Colonic mucosa (tissue), 4 donors: ENCODE data around the gene DIPK1B. TPM values are rescaled to one million over a fixed set of nuclear protein-coding genes. Genes with fewer than 3 reads are reported as not detected.
"Not testable (repeated sequence)": the region's sequence is repeated elsewhere in the genome, so short reads cannot be mapped to it uniquely, and the experiment has no call there.

Experiments
- DNase-seq: peaks from one replicate; pipeline ENCODE4 v3.0.0-alpha.2; 2020
- H3K27ac ChIP-seq: fragments of 200-600 bp; one replicate; pipeline ENCODE4 v1.8.0; 2021
- H3K27me3 ChIP-seq: fragments of 200-600 bp; one replicate; pipeline ENCODE4 v1.8.0; 2021
- H3K36me3 ChIP-seq: fragments of 200-600 bp; one replicate; pipeline ENCODE4 v1.8.0; 2021
- H3K4me1 ChIP-seq: fragments of 200-600 bp; one replicate; pipeline ENCODE4 v1.8.0; 2021; ENCODE audit warnings: mild to moderate bottlenecking
- H3K4me3 ChIP-seq: fragments of 200-600 bp; one replicate; pipeline ENCODE4 v1.8.0; 2021
- H3K9ac ChIP-seq, 2 donors: one replicate each; pipeline ENCODE4 v1.7.0; 2013; ENCODE audit warnings: control low read depth in 2 of 2, low read depth in 2 of 2, low read length in 2 of 2
- H3K9me3 ChIP-seq: fragments of 200-600 bp; one replicate; pipeline ENCODE4 v1.8.0; 2021
- intact Hi-C: fragments of 100-400 bp; cut with DNase I; formaldehyde crosslinking; loops from one replicate; pipeline ENCODE4 v1.14.1; 2022
- total RNA-seq, 2 donors: library from RNA; stranded (reverse); fragmentation: NEBNext Ultra II Directional in 1 of 2; extraction: Animal tissue kit (Norgen Biotek cat#: 25700) in 1 of 2; gene quantifications; one replicate each; pipeline ENCODE4 v1.2.1, GENCODE V29; 2021
- TF ChIP-seq, protein P1 (sequence below): fragments of 200-600 bp; IDR thresholded peaks from one replicate; pipeline ENCODE4 v1.8.0; 2022; ENCODE audit warnings: antibody characterized with exemption, mild to moderate bottlenecking
- donor health status: healthy.
- donor health status: DM: no; HTN: no; CAD: no.
- donor health status: DM: no; HTN: no; CAD: no.

DIPK1B gene
- total RNA-seq, 2 donors from 2014 or later: 0.82 to 2.8 TPM

DNA sequence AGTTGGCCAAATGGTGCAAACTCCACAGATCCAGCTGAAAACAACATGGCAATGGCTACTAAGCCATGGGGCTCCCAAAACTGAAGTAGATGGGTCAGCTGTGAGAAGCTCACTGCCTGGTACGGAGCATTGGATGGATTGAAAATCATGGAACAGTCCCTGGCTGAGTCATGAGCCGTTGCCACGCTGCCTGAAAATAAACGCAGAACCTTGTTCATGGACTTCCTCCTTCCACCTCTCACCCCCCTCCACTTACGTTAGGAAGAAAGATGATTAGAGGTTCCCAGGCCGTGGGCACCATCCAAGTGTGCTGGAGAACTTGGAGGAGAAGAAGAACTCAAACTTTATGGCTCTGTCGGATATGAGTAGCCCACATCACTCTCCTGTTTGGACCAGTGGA lies 6.8 kb upstream of the DIPK1B start:
- H3K4me1 ChIP-seq: no peaks in the 10 kb centered on the region
- no peak overlapping the region for H3K4me3 ChIP-seq
- no peaks in the 10 kb centered on the region for H3K36me3 ChIP-seq
- no peak overlapping the region for H3K27ac ChIP-seq
- no peaks in the 10 kb centered on the region for H3K9me3 ChIP-seq
- no peak overlapping the region for H3K9ac ChIP-seq
- TF ChIP-seq, protein P1, sequence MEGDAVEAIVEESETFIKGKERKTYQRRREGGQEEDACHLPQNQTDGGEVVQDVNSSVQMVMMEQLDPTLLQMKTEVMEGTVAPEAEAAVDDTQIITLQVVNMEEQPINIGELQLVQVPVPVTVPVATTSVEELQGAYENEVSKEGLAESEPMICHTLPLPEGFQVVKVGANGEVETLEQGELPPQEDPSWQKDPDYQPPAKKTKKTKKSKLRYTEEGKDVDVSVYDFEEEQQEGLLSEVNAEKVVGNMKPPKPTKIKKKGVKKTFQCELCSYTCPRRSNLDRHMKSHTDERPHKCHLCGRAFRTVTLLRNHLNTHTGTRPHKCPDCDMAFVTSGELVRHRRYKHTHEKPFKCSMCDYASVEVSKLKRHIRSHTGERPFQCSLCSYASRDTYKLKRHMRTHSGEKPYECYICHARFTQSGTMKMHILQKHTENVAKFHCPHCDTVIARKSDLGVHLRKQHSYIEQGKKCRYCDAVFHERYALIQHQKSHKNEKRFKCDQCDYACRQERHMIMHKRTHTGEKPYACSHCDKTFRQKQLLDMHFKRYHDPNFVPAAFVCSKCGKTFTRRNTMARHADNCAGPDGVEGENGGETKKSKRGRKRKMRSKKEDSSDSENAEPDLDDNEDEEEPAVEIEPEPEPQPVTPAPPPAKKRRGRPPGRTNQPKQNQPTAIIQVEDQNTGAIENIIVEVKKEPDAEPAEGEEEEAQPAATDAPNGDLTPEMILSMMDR: no peak
- peaks cover 3% of the 10 kb centered on the region for H3K27me3 ChIP-seq
- intact Hi-C loops: no loop called here
- DNase-seq: no peak

GRCh38 chr9:136707011-136707410 lies 5.4 kb upstream of the DIPK1B start:
- Histone ChIP-seq H3K27ac (no peak overlapping the region), H3K4me1 (peaks cover 3% of the 10 kb centered on the region), H3K9ac (no peak overlapping the region), H3K9me3 (no peaks in the 10 kb centered on the region), H3K27me3 (peaks cover 11% of the 10 kb centered on the region), H3K4me3 (no peak overlapping the region), H3K36me3 (no peaks in the 10 kb centered on the region)
- TF ChIP-seq, protein P1: no peak
- no peak for DNase-seq
- intact Hi-C loops: no loop called here

DNA sequence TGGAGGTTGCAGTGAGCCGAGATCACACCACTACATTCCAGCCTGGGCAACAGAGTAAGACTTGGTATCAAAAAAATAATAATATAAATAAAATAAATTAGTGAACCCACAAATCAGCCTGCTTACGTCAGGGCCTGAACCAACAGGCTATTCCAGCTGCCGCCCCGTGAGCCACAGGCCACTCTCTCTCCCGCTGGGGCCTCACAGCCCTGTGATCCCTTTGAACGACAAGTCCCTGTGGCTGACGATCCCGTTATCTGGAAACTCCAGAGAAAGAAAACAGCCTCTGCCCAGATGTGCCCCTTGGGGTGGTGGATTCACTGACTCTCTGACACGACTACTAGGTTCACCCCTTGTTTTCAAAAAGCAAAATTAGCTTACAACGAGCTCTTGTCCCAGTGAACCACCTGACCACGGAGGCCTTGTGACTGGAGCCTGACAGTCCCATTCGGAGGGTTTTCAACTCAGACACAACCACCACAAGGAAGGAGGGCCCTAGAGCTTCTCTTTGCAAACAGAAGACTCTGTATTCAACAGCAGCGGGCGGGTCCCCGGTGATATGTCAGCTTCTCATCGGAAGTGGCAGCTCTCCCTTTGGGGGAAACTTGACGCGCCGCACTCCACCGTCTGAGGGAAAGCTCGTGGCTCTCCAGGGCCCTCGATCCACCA lies 4.4 kb upstream of the DIPK1B start:
- Histone ChIP-seq H3K9me3 (no peaks in the 10 kb centered on the region), H3K36me3 (no peaks in the 10 kb centered on the region), H3K27me3 (peaks cover 17% of the 10 kb centered on the region), H3K9ac (no peak overlapping the region), H3K4me3 (no peak overlapping the region), H3K4me1 (peaks cover 3% of the 10 kb centered on the region), H3K27ac (no peak overlapping the region)
- intact Hi-C loops: no loop called here
- TF ChIP-seq, protein P1: no peak
- no peak for DNase-seq

DNA sequence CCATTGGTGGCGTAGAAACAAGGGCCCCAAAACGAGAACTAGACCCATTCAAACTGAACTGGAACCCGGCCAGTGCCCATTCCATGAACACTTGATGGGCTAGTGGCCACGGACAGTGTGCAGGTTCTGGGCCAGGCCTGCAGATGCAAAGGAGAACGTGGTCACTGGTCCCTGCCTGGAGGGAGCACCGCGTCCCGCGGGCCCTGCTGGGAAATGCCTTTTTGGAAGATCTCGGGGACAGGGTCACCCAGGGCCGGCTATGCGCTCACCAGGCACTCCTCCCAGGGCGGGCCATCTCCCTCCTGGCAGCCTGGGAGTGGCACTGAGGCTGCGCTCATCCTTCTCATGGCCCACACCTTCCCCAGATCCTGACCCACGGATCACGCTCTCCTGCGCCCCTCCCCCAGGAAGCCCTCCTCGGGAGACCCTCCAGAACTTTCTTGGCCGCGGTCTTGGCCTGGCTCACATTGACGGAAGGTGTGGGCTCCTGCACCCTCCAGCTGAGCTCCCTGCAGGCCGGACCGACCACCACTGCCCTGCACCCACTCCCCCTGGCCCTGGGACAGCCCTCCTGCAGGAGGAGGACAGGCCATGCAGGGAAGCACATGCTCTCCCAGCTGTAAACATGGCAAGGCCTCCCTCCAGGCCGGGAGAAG lies 2.8 kb upstream of the DIPK1B start:
- DNase-seq: no peak
- intact Hi-C loops: no loop called here
- Histone ChIP-seq H3K4me1 (peaks cover 3% of the 10 kb centered on the region), H3K9me3 (no peaks in the 10 kb centered on the region), H3K27ac (no peak overlapping the region), H3K27me3 (peaks cover 26% of the 10 kb centered on the region), H3K36me3 (no peaks in the 10 kb centered on the region), H3K9ac (no peak overlapping the region), H3K4me3 (no peak overlapping the region)
- TF ChIP-seq, protein P1: no peak

- Histone ChIP-seq H3K9ac (no peak overlapping the region), H3K9me3 (no peaks in the 10 kb centered on the region), H3K4me3 (no peak overlapping the region), H3K4me1 (peaks cover 3% of the 10 kb centered on the region), H3K27ac (no peak overlapping the region), H3K27me3 (peaks cover 26% of the 10 kb centered on the region), H3K36me3 (no peaks in the 10 kb centered on the region)
- no peak for DNase-seq
- TF ChIP-seq, protein P1: no peak
- intact Hi-C loops: no loop called here
Observed at GRCh38 chr9:136710543-136710942, 1.8 kb upstream of the DIPK1B start.

DNA sequence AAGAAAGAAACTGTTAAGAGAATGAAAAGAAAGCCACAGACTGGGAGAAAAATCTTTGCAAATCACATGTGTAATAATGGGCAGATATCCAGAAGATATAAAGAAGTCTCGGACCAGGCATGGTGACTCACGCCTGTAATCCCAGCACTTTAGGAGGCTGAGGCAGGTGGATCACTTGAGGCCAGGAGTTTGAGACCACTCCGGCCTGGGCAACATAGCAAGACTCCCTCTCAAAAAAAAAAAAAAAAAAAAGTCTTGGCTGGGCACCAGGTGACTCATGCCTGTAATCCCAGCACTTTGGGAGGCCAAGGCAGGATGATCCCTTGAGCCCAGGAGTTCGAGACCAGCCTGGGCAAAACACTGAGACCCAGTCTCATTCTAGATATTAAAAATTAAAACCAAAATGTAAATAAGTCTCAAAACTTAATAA lies 1.1 kb upstream of the DIPK1B start:
- H3K27ac ChIP-seq, H3K4me3 ChIP-seq, H3K4me1 ChIP-seq, intact Hi-C loops, H3K9ac ChIP-seq, H3K36me3 ChIP-seq, H3K9me3 ChIP-seq, DNase-seq: not testable (repeated sequence)
- peaks cover 26% of the 10 kb centered on the region for H3K27me3 ChIP-seq
